ENCODE measurements around the gene RYR2. TPM values are rescaled to one million over a fixed set of nuclear protein-coding genes. Genes with fewer than 3 reads are reported as not detected.

RYR2 gene
- total RNA-seq, 4 donors from 2014 or later, result 0.13 to 2.5 (median 0.88) TPM

GRCh38 chr1:237170149-237170548 is 128.2 kb downstream of the RYR2 start:
- Histone ChIP-seq H3K9me3 (no peaks in the 10 kb centered on the region), H3K27me3 (no peaks in the 10 kb centered on the region), H3K4me1 (no peaks in the 10 kb centered on the region), H3K27ac (no peak overlapping the region), H3K4me3 (no peak overlapping the region), H3K36me3 (no peaks in the 10 kb centered on the region)
- TF ChIP-seq POLR2A (IDR thresholded peaks at IDR 0.05) (no peak), CTCF (IDR thresholded peaks at IDR 0.05) (no peak)
- DNase-seq, result no peak

GRCh38 chr1:237171454-237172117 is 129.6 kb downstream of the RYR2 start:
- Histone ChIP-seq H3K36me3 (no peaks in the 10 kb centered on the region), H3K4me3 (no peak overlapping the region), H3K4me1 (no peaks in the 10 kb centered on the region), H3K9me3 (no peaks in the 10 kb centered on the region), H3K27ac (no peak overlapping the region), H3K27me3 (no peaks in the 10 kb centered on the region)
- no peak for TF ChIP-seq CTCF (IDR thresholded peaks at IDR 0.05)
- TF ChIP-seq POLR2A (IDR thresholded peaks at IDR 0.05), result no peak
- no peak for DNase-seq

- no peaks in the 10 kb centered on the region for H3K27me3 ChIP-seq
Observed at GRCh38 chr1:237172118-237172485, 130.1 kb downstream of the RYR2 start.

GRCh38 chr1:237179503-237179902 is 137.5 kb downstream of the RYR2 start:
- Histone ChIP-seq H3K4me3 (no peak overlapping the region), H3K27ac (no peak overlapping the region), H3K9me3 (no peaks in the 10 kb centered on the region), H3K4me1 (no peaks in the 10 kb centered on the region), H3K36me3 (no peaks in the 10 kb centered on the region), H3K27me3 (no peaks in the 10 kb centered on the region)
- TF ChIP-seq POLR2A (IDR thresholded peaks at IDR 0.05), result no peak
- TF ChIP-seq CTCF (IDR thresholded peaks at IDR 0.05), result no peak
- DNase-seq, result no peak

More at GRCh38 chr1:237172118-237172485, 130.1 kb downstream of the RYR2 start:
- H3K36me3 ChIP-seq, result no peaks in the 10 kb centered on the region
- H3K27ac ChIP-seq, result no peak overlapping the region
- H3K9me3 ChIP-seq, result no peaks in the 10 kb centered on the region
- H3K4me3 ChIP-seq, result no peak overlapping the region
- TF ChIP-seq CTCF (IDR thresholded peaks at IDR 0.05) (no peak), POLR2A (IDR thresholded peaks at IDR 0.05) (no peak)
- H3K4me1 ChIP-seq, result no peaks in the 10 kb centered on the region
- no peak for DNase-seq

GRCh38 chr1:237180256-237180655 is 138.3 kb downstream of the RYR2 start:
- H3K4me1 ChIP-seq, result no peaks in the 10 kb centered on the region
- H3K9me3 ChIP-seq, result no peaks in the 10 kb centered on the region
- no peaks in the 10 kb centered on the region for H3K36me3 ChIP-seq
- TF ChIP-seq POLR2A (IDR thresholded peaks at IDR 0.05) (no peak), CTCF (IDR thresholded peaks at IDR 0.05) (no peak)
- no peak for DNase-seq
- H3K4me3 ChIP-seq, result no peak overlapping the region
- H3K27ac ChIP-seq, result no peak overlapping the region
- no peaks in the 10 kb centered on the region for H3K27me3 ChIP-seq
